HCT116 (cell line): ENCODE measurements around the gene TMEM256. TPM values are rescaled to one million over a fixed set of nuclear protein-coding genes. Genes with fewer than 3 reads are reported as not detected.

ENCODE experiments used
- ATAC-seq: fragments of 200-7000 bp; cut with Tn5 transposase; 2 replicates; pipeline ENCODE4 v1.9.1; 2020; ENCODE audit warnings: mild to moderate bottlenecking, moderate library complexity
- BruUV-seq: library from RNA; stranded (reverse); fragments of 400-500 nt; replicated peaks from 2 replicates; lab custom pipeline; 2021; lab: Mats Ljungman, UMichigan
- CTCF ChIA-PET: fragments of 300-600 bp; sonication (Branson Sonifier 250); formaldehyde crosslinking; loops from one replicate; lab custom pipeline; 2021; ENCODE audit warnings: antibody characterized with exemption; lab: Charles Lee
- POLR2A ChIA-PET: fragments of 300-600, 350-600 bp; sonication (Branson Sonifier 250); formaldehyde crosslinking; loops from one replicate; lab custom pipeline; 2021; ENCODE audit warnings: antibody characterized with exemption; lab: Charles Lee
- RAD21 ChIA-PET, 2 experiments: fragments of 300-600 bp; sonication (Branson Sonifier 250); formaldehyde crosslinking; loops; one replicate each; lab custom pipeline; 2023; ENCODE audit warnings: low total read pairs in 2 of 2; ENCODE audit not compliant: uncharacterized antibody in 2 of 2, unreplicated experiment in 2 of 2, low non-redundant PET in 1 of 2; lab: Charles Lee
- DNase-seq: peaks from one replicate; pipeline ENCODE4 v3.0.0-alpha.2; 2010; ENCODE audit warnings: low read depth, low spot score
- H2AFZ ChIP-seq: fragments of 200-600 bp; shearing (Covaris generic), sonication (generic); 2 replicates; pipeline ENCODE4 v1.6.1; 2017; ENCODE audit warnings: low read depth, mixed run types, mixed read lengths, antibody characterized with exemption, low read length; ENCODE audit not compliant: poor library complexity, severe bottlenecking
- H3K27ac ChIP-seq: 2 replicates; pipeline ENCODE4 v1.5.1; 2012; ENCODE audit warnings: low read depth, low read length
- H3K27me3 ChIP-seq: fragments of 200-600 bp; sonication (generic); 2 replicates; pipeline ENCODE4 v1.6.1; 2016; ENCODE audit warnings: mixed run types, low read length, mixed read lengths; ENCODE audit not compliant: insufficient read depth
- H3K36me3 ChIP-seq, 2 experiments: fragments of 200-500 bp in 1 of 2; fragments of 200-600 bp in 1 of 2; sonication (Bioruptor generic) in 1 of 2; sonication (generic) in 1 of 2; 2 replicates each; pipeline versions ENCODE4 v1.5.1 to v1.6.1; 2014 to 2016; ENCODE audit warnings: low read length in 2 of 2, inconsistent platforms in 1 of 2, mixed read lengths in 1 of 2, mixed run types in 1 of 2; ENCODE audit not compliant: insufficient read depth in 2 of 2, control insufficient read depth in 1 of 2
- H3K4me1 ChIP-seq, 2 experiments: fragments of 200-600 bp in 1 of 2; sonication (generic) in 1 of 2; 2 replicates each; pipeline versions ENCODE4 v1.5.1 to v1.6.1; 2012 to 2017; ENCODE audit warnings: low read length in 2 of 2, inconsistent platforms in 1 of 2, mild to moderate bottlenecking in 1 of 2, mixed read lengths in 1 of 2, mixed run types in 1 of 2, moderate library complexity in 1 of 2; ENCODE audit not compliant: insufficient read depth in 2 of 2, control insufficient read depth in 1 of 2
- H3K4me2 ChIP-seq: fragments of 200-600 bp; sonication (generic); 2 replicates; pipeline ENCODE4 v1.6.1; 2017; ENCODE audit warnings: mixed run types, low read length, mixed read lengths
- H3K4me3 ChIP-seq, 2 experiments: fragments of 200-600 bp in 1 of 2; sonication (generic) in 1 of 2; replicated peaks in 1 of 2; 2 replicates each; pipeline ENCODE4 v1.5.1; 2011 to 2016; ENCODE audit warnings: low read length in 2 of 2, control low read depth in 1 of 2, low read depth in 1 of 2, mild to moderate bottlenecking in 1 of 2, mixed read lengths in 1 of 2, mixed run types in 1 of 2
- H3K79me2 ChIP-seq: fragments of 200-600 bp; sonication (generic); 2 replicates; pipeline ENCODE4 v1.6.1; 2017; ENCODE audit warnings: mild to moderate bottlenecking, mixed run types, low read length, moderate library complexity, mixed read lengths; ENCODE audit not compliant: insufficient read depth
- H3K9ac ChIP-seq: fragments of 200-600 bp; sonication (generic); 2 replicates; pipeline ENCODE4 v1.6.1; 2016; ENCODE audit warnings: low read length, mixed read lengths
- H3K9me2 ChIP-seq: fragments of 200-600 bp; sonication (generic), shearing (Covaris generic); 2 replicates; pipeline ENCODE4 v1.6.1; 2017; ENCODE audit warnings: mixed run types, mild to moderate bottlenecking, moderate library complexity; ENCODE audit not compliant: insufficient read depth
- H3K9me3 ChIP-seq, 2 experiments: fragments of 200-500 bp in 1 of 2; fragments of 200-600 bp in 1 of 2; sonication (Bioruptor generic) in 1 of 2; sonication (generic) in 1 of 2; 2 replicates each; pipeline ENCODE4 v1.6.1; 2014 to 2017; ENCODE audit warnings: low read length in 2 of 2, mixed read lengths in 2 of 2, inconsistent platforms in 1 of 2, low read depth in 1 of 2, mild to moderate bottlenecking in 1 of 2, mixed run types in 1 of 2, moderate library complexity in 1 of 2; ENCODE audit not compliant: control insufficient read depth in 1 of 2, insufficient read depth in 1 of 2
- H4K20me1 ChIP-seq: fragments of 200-600 bp; sonication (generic), shearing (Covaris generic); 2 replicates; pipeline ENCODE4 v1.6.1; 2017; ENCODE audit warnings: mixed run types, mild to moderate bottlenecking, moderate library complexity; ENCODE audit not compliant: insufficient read depth
- ATF3 ChIP-seq: IDR thresholded peaks from 2 replicates; pipeline ENCODE4 v1.6.1; 2012
- CBX3 ChIP-seq: IDR thresholded peaks from 2 replicates; pipeline ENCODE4 v1.6.1; 2012; ENCODE audit warnings: low read depth
- CEBPB ChIP-seq: IDR thresholded peaks from 2 replicates; pipeline ENCODE4 v1.6.1; 2012; ENCODE audit warnings: low read depth
- CTCF ChIP-seq, 3 experiments: fragments of 200-600 bp in 1 of 3; sonication (generic) in 1 of 3; IDR thresholded peaks in 2 of 3; conservative IDR thresholded peaks in 1 of 3; 2 replicates each; pipeline ENCODE4 v1.5.1; 2012 to 2017; ENCODE audit warnings: low read depth in 2 of 3, low read length in 2 of 3, antibody characterized with exemption in 1 of 3, borderline replicate concordance in 1 of 3, control low read depth in 1 of 3, mild to moderate bottlenecking in 1 of 3, mixed read lengths in 1 of 3, mixed run types in 1 of 3, moderate library complexity in 1 of 3; ENCODE audit not compliant: insufficient read depth in 1 of 3
- EGR1 ChIP-seq: IDR thresholded peaks from 2 replicates; pipeline ENCODE4 v1.6.1; 2012; ENCODE audit warnings: low read depth
- ELF1 ChIP-seq: IDR thresholded peaks from 2 replicates; pipeline ENCODE4 v1.6.1; 2012; ENCODE audit warnings: low read depth, borderline replicate concordance
- EZH2 ChIP-seq: fragments of 200-600 bp; sonication (generic); IDR thresholded peaks from 2 replicates; pipeline ENCODE4 v1.6.1; 2017; ENCODE audit warnings: antibody characterized with exemption, mixed run types
- EZH2phosphoT487 ChIP-seq: fragments of 200-600 bp; IDR thresholded peaks from 2 replicates; pipeline ENCODE4 v1.6.1; 2018; ENCODE audit warnings: antibody characterized with exemption, borderline replicate concordance
- FOSL1 ChIP-seq: IDR thresholded peaks from 2 replicates; pipeline ENCODE4 v1.6.1; 2012; ENCODE audit warnings: low read depth
- MAX ChIP-seq: IDR thresholded peaks from 2 replicates; pipeline ENCODE4 v1.6.1; 2012
- RAD21 ChIP-seq: IDR thresholded peaks from 2 replicates; pipeline ENCODE4 v1.6.1; 2012; ENCODE audit warnings: low read depth, mild to moderate bottlenecking
- SIN3A ChIP-seq: IDR thresholded peaks from 2 replicates; pipeline ENCODE4 v1.6.1; 2012; ENCODE audit warnings: low read depth
- SP1 ChIP-seq: IDR thresholded peaks from 2 replicates; pipeline ENCODE4 v1.6.1; 2012; ENCODE audit warnings: low read depth
- TCF7L2 ChIP-seq: IDR thresholded peaks from 2 replicates; pipeline ENCODE4 v1.7.0; 2011; ENCODE audit warnings: borderline replicate concordance, inconsistent platforms; ENCODE audit not compliant: insufficient read depth, insufficient read length; ENCODE audit errors: extremely low read depth
- YY1 ChIP-seq: IDR thresholded peaks from 2 replicates; pipeline ENCODE4 v1.6.1; 2011; ENCODE audit warnings: low read length, low read depth, moderate library complexity, mild to moderate bottlenecking; ENCODE audit not compliant: insufficient replicate concordance; ENCODE audit errors: extremely low read depth
- ZBTB33 ChIP-seq: IDR thresholded peaks from 2 replicates; pipeline ENCODE4 v1.6.1; 2011; ENCODE audit warnings: mild to moderate bottlenecking, low read length, moderate library complexity; ENCODE audit not compliant: insufficient replicate concordance; ENCODE audit errors: extremely low read depth
- ZFX ChIP-seq: fragments of 450-650 bp; IDR thresholded peaks from 2 replicates; pipeline ENCODE4 v1.6.1; 2017
- ZNF274 ChIP-seq: fragments of 200-500 bp; sonication (Bioruptor generic); IDR thresholded peaks from 2 replicates; pipeline ENCODE4 v1.6.1; 2014; ENCODE audit warnings: mild to moderate bottlenecking, low read depth, low read length, inconsistent platforms
- intact Hi-C: fragments of 100-400 bp; cut with micrococcal nuclease; formaldehyde crosslinking; loops from 2 replicates; pipeline ENCODE4 v1.10.0; 2022
- total RNA-seq: library from RNA; stranded (reverse); gene quantifications from one replicate; pipeline ENCODE4 v1.2.1, GENCODE V29; 2021; ENCODE audit not compliant: unreplicated experiment

Gene TMEM256
- total RNA-seq, 1 experiment from 2014 or later = 110 TPM

GRCh38 chr17:7398612-7399011, 5.3 kb downstream of the TMEM256 start:
- ChIA-PET POLR2A (interaction anchor here (1.3 kb wide), 1 partner anchor 18 kb away, joined by 3 read pairs; no protein-coding TSS in a partner anchor), RAD21 (no interaction called here)

More at GRCh38 chr17:7398612-7399011, 5.3 kb downstream of the TMEM256 start:
- intact Hi-C loops = no loop called here
- no peaks in the 10 kb centered on the region for H3K36me3 ChIP-seq
- H2AFZ ChIP-seq = no peak overlapping the region
- no peaks in the 10 kb centered on the region for H3K9me3 ChIP-seq
- H3K79me2 ChIP-seq = peaks cover 7% of the 10 kb centered on the region
- H4K20me1 ChIP-seq = no peaks in the 10 kb centered on the region
- H3K4me2 ChIP-seq = no peak overlapping the region
- BruUV-seq = no TSS peak
- no peak for DNase-seq
- H3K4me1 ChIP-seq = peaks cover 29 to 50% of the 10 kb centered on the region in 2 experiments
- no peak for TF ChIP-seq CBX3
- TF ChIP-seq TCF7L2 = no peak
- TF ChIP-seq CTCF (IDR thresholded peaks at IDR 0.05 in 2 of 3, conservative IDR thresholded peaks at IDR 0.05 in 1 of 3; ENCODE audit: borderline replicate concordance in 1 of 3, insufficient read depth in 1 of 3, low read depth in 2 of 3, low read length in 2 of 3) = no peak
- no peak for TF ChIP-seq EGR1
- TF ChIP-seq CEBPB = no peak
- TF ChIP-seq EZH2 = no peak
- TF ChIP-seq ELF1 = no peak
- no peak for TF ChIP-seq RAD21
- TF ChIP-seq MAX = no peak
- TF ChIP-seq YY1 = no peak
- no peak for TF ChIP-seq EZH2phosphoT487
- TF ChIP-seq ZNF274 = no peak
- TF ChIP-seq ZFX = no peak
- no peak for TF ChIP-seq SIN3A
- TF ChIP-seq ZBTB33 = no peak
- TF ChIP-seq ATF3 = no peak
- no peak for TF ChIP-seq SP1
- TF ChIP-seq FOSL1 = no peak
- no peak for ATAC-seq
- no peaks in the 10 kb centered on the region for H3K27me3 ChIP-seq
- H3K27ac ChIP-seq = no peak overlapping the region
- H3K9me2 ChIP-seq = no peaks in the 10 kb centered on the region
- no peak overlapping the region for H3K9ac ChIP-seq
- CTCF ChIA-PET = no interaction called here
- no peak overlapping the region for H3K4me3 ChIP-seq
